GM12878 (cell line): ENCODE data around the gene TARM1. TPM values are rescaled to one million over a fixed set of nuclear protein-coding genes. Genes with fewer than 3 reads are reported as not detected.

Experiments used
- ATAC-seq: fragments of 200-7000 bp; cut with Tn5 transposase; 3 replicates; pipeline ENCODE4 v1.9.1; 2020; ENCODE audit warnings: mild to moderate bottlenecking, moderate library complexity
- BruUV-seq: library from RNA; stranded (reverse); fragments of 400-500 nt; replicated peaks from 2 replicates; lab custom pipeline; 2021; lab: Mats Ljungman, UMichigan
- CTCF ChIA-PET: fragments of 300-600 bp; sonication (Branson Sonifier 250); formaldehyde crosslinking; extraction: SDS; loops from one replicate; lab custom pipeline; 2021; ENCODE audit warnings: inconsistent platforms; lab: Yijun Ruan, JAX
- POLR2A ChIA-PET: fragments of 350-600 bp; formaldehyde crosslinking; extraction: SDS; loops from one replicate; lab custom pipeline; 2021; ENCODE audit warnings: inconsistent platforms; lab: Charles Lee
- RAD21 ChIA-PET: fragments of 300-600 bp; sonication (Branson Sonifier 250); formaldehyde crosslinking; loops from one replicate; lab custom pipeline; 2023; ENCODE audit warnings: antibody characterized with exemption; ENCODE audit not compliant: unreplicated experiment; lab: Charles Lee
- SMC1A ChIA-PET: fragments of 300-600 bp; sonication (Branson Sonifier 250); formaldehyde crosslinking; loops from one replicate; lab custom pipeline; 2023; ENCODE audit not compliant: unreplicated experiment, uncharacterized antibody; lab: Charles Lee
- DNase-seq: peaks from one replicate; pipeline ENCODE4 v3.0.0-alpha.2; 2011; ENCODE audit warnings: low read depth, low spot score
- FAIRE-seq: peaks from 3 replicates; lab custom pipeline; 2011; peaks lifted over from hg19 to GRCh38; lab: Jason Lieb, UNC
- H2AFZ ChIP-seq: 2 replicates; pipeline ENCODE4 v1.6.0; 2011; ENCODE audit warnings: low read depth, low read length, control low read depth; ENCODE audit not compliant: control insufficient read depth
- H3K27ac ChIP-seq: 2 replicates; pipeline ENCODE4 v1.5.1; 2011; ENCODE audit warnings: control low read depth; ENCODE audit not compliant: control insufficient read depth, insufficient read depth
- H3K27me3 ChIP-seq, 2 experiments: replicated peaks in 1 of 2; 2 replicates each; pipeline versions ENCODE4 v1.6.0 to v1.6.1; 2011; ENCODE audit warnings: low read length in 1 of 2; ENCODE audit not compliant: control insufficient read depth in 2 of 2, insufficient read depth in 2 of 2
- H3K36me3 ChIP-seq, 2 experiments: 2 replicates each; pipeline ENCODE4 v1.5.1; 2011; ENCODE audit warnings: low read length in 1 of 2; ENCODE audit not compliant: control insufficient read depth in 2 of 2, insufficient read depth in 2 of 2
- H3K4me1 ChIP-seq: 2 replicates; pipeline ENCODE4 v1.6.1; 2011; ENCODE audit warnings: mild to moderate bottlenecking, low read length, moderate library complexity, mixed read lengths; ENCODE audit not compliant: control insufficient read depth, insufficient read depth
- H3K4me2 ChIP-seq: 2 replicates; pipeline ENCODE4 v1.6.0; 2011; ENCODE audit warnings: control low read depth; ENCODE audit not compliant: control insufficient read depth, insufficient read depth
- H3K4me3 ChIP-seq: fragments of 200-600 bp; sonication (generic); 2 replicates; pipeline ENCODE4 v1.5.1; 2016
- H3K79me2 ChIP-seq: 2 replicates; pipeline ENCODE4 v1.6.0; 2011; ENCODE audit warnings: low read length; ENCODE audit not compliant: control insufficient read depth, insufficient read depth
- H3K9ac ChIP-seq: 2 replicates; pipeline ENCODE4 v1.8.0; 2011; ENCODE audit warnings: low read length, control low read depth, mixed read lengths; ENCODE audit not compliant: control insufficient read depth, insufficient read depth
- H3K9me3 ChIP-seq: replicated peaks from 3 replicates; pipeline ENCODE4 v1.5.1; 2011; ENCODE audit warnings: mild to moderate bottlenecking, low read length; ENCODE audit not compliant: control insufficient read depth, insufficient read depth
- H4K20me1 ChIP-seq: 2 replicates; pipeline ENCODE4 v1.6.0; 2011; ENCODE audit not compliant: control insufficient read depth, insufficient read depth
- ATF3 ChIP-seq: IDR thresholded peaks from 2 replicates; pipeline ENCODE4 v1.6.1; 2011; ENCODE audit warnings: low read depth, mild to moderate bottlenecking, low read length, moderate library complexity, borderline replicate concordance; ENCODE audit errors: extremely low read depth
- CBFB ChIP-seq: IDR thresholded peaks from 2 replicates; pipeline ENCODE4 v1.6.1; 2016; ENCODE audit warnings: antibody characterized with exemption, low read depth
- CREM ChIP-seq: IDR thresholded peaks from 2 replicates; pipeline ENCODE4 v1.6.1; 2014; ENCODE audit warnings: antibody characterized with exemption, low read depth
- ELK1 ChIP-seq: IDR thresholded peaks from 2 replicates; pipeline ENCODE4 v1.6.1; 2012; ENCODE audit warnings: low read depth, low read length, improper control_type of control experiment
- GATAD2B ChIP-seq: fragments of 450-650 bp; conservative IDR thresholded peaks from 2 replicates; pipeline ENCODE4 v1.6.1; 2017; ENCODE audit warnings: low read depth, mild to moderate bottlenecking, moderate library complexity
- MAX ChIP-seq: IDR thresholded peaks from 2 replicates; pipeline ENCODE4 v1.6.1; 2012; ENCODE audit warnings: low read depth, low read length, improper control_type of control experiment
- NBN ChIP-seq: fragments of 450-650 bp; IDR thresholded peaks from 2 replicates; pipeline ENCODE4 v1.6.1; 2016
- POLR2AphosphoS2 ChIP-seq: IDR thresholded peaks from 2 replicates; pipeline ENCODE4 v1.6.1; 2011; ENCODE audit warnings: low read depth, mild to moderate bottlenecking, low read length, improper control_type of control experiment, moderate library complexity
- POU2F2 ChIP-seq: IDR thresholded peaks from 3 replicates; pipeline ENCODE4 v1.6.1; 2011; ENCODE audit warnings: low read depth, mild to moderate bottlenecking, low read length, borderline replicate concordance
- RB1 ChIP-seq: fragments of 450-650 bp; formaldehyde crosslinking; IDR thresholded peaks from 2 replicates; pipeline ENCODE4 v1.6.1; 2017; ENCODE audit warnings: mild to moderate bottlenecking, borderline replicate concordance
- SKIL ChIP-seq: fragments of 450-650 bp; IDR thresholded peaks from 2 replicates; pipeline ENCODE4 v1.6.1; 2017; ENCODE audit warnings: mild to moderate bottlenecking, low read depth, inconsistent platforms; ENCODE audit not compliant: poor library complexity, severe bottlenecking
- SMARCA5 ChIP-seq: fragments of 450-650 bp; IDR thresholded peaks from 2 replicates; pipeline ENCODE4 v1.6.1; 2017; ENCODE audit warnings: mild to moderate bottlenecking
- ZBTB40 ChIP-seq: fragments of 450-650 bp; IDR thresholded peaks from 2 replicates; pipeline ENCODE4 v1.6.1; 2016; ENCODE audit warnings: mild to moderate bottlenecking, moderate library complexity, borderline replicate concordance
- WGBS: methylation state at CpG from one replicate; pipeline ENCODE4 v1.1.6; 2016; ENCODE audit warnings: low lambda C conversion rate; ENCODE audit not compliant: insufficient replicate concordance, insufficient coverage; ENCODE audit errors: missing lambda C conversion rate; 5-methylcytosine and 5-hydroxymethylcytosine counted together
- in situ Hi-C: fragments of 300-500 bp; cut with MboI; formaldehyde crosslinking; loops from 9 replicates; pipeline ENCODE4 v1.14.3; 2018; ENCODE audit warnings: mixed read lengths
- intact Hi-C: fragments of 100-400 bp; cut with micrococcal nuclease; formaldehyde crosslinking; loops from one replicate; pipeline ENCODE4 v1.14.2; 2022; ENCODE audit not compliant: unreplicated experiment
- polyA plus RNA-seq, 11 experiments: library from polyadenylated mRNA; depleted of rRNA in 4 of 11; unstranded in 6 of 11; stranded (reverse) in 5 of 11; fragments of >200 nt; fragmentation: Nextera tagmentation in 4 of 11; fragmentation: Illumina TruSeq in 1 of 11; extraction: Ambion mirVana in 4 of 11; extraction: Trizol in 1 of 11; gene quantifications; 1 replicate in 1 of 11; 2 replicates in 10 of 11; pipeline versions ENCODE4 v1.2.1 to v1.2.3, GENCODE V29; 2011 to 2016; ENCODE audit warnings: inconsistent platforms in 2 of 11, missing spikeins in 2 of 11, low read depth in 1 of 11
- total RNA-seq, 4 experiments: library from RNA; depleted of rRNA in 3 of 4; stranded (reverse); fragments of >200 nt in 3 of 4; fragmentation: Illumina TruSeq in 1 of 4; extraction: Trizol in 1 of 4; gene quantifications; 2 replicates each; pipeline versions ENCODE4 v1.2.1 to v1.2.3, GENCODE V29; 2013 to 2021

TARM1 gene
- total and polyA plus RNA-seq, 10 of the 15 experiments (the other 5 are each of a cell fraction or from before 2014, with no cell fraction given), result not detected

GRCh38 chr19:54102421-54103169, 21.4 kb upstream of the TARM1 start, which contains the start of gene NDUFA3:
NDUFA3 (plus strand) TSS chr19:54102855; CDS start chr19:54102879, 24 bp downstream.
- Histone ChIP-seq H3K27ac (peak within 1 kb of the TSS; percentile 75), H2AFZ (peak within 1 kb of the TSS; percentile 85), H3K36me3 (peaks cover 0 to 5% of the 10 kb centered on the region in 2 experiments; a peak in 2 of 4 replicates), H3K4me2 (peak within 1 kb of the TSS; percentile 89), H3K27me3 (no peaks in the 10 kb centered on the region), H4K20me1 (no peaks in the 10 kb centered on the region), H3K79me2 (peaks cover 9% of the 10 kb centered on the region), H3K9me3 (no peaks in the 10 kb centered on the region), H3K4me1 (no peaks in the 10 kb centered on the region), H3K9ac (peak within 1 kb of the TSS; percentile 84), H3K4me3 (peak within 1 kb of the TSS; percentile 85)
- FAIRE-seq (peak; percentile 99), DNase-seq (peak; percentile 95), ATAC-seq (peak; percentile 99)
- 5% methylated on average over 51 of the region's 54 CpGs for WGBS
- SMC1A ChIA-PET, result interaction anchor here (1.0 kb wide), 2 partner anchors 12 to 16 kb away, joined by 3 read pairs; partner anchors contain the start of gene TFPT
- POLR2A ChIA-PET, result interaction anchor here (0.5 to 2.1 kb wide), 3 partner anchors 10 to 1663 kb away, joined by 3 to 8 read pairs (median 6); no protein-coding TSS in a partner anchor
- CTCF ChIA-PET, result no interaction called here
- RAD21 ChIA-PET, result no interaction called here
- BruUV-seq, result TSS peak; percentile 97
- intact Hi-C loops (loop anchor here (1.0 to 10.0 kb wide), 3 partner anchors 35 to 998 kb away; partner anchors contain the start of genes CNOT3 and ZNF160), in situ Hi-C loops (no loop called here)
- peak; percentile 79 for TF ChIP-seq ZBTB40
- TF ChIP-seq GATAD2B, result peak; percentile 37; the same call in 1 of the 2 replicates
- TF ChIP-seq ATF3, result peak; percentile 21; the same call in 1 of the 2 replicates
- peak; percentile 52; the same call in 1 of the 2 replicates for TF ChIP-seq POLR2AphosphoS2
- TF ChIP-seq SMARCA5, result peak; percentile 92; the same call in 1 of the 2 replicates
- peak; percentile 40; the same call in 1 of the 3 replicates for TF ChIP-seq POU2F2
- 0 out of 2 replicates have a peak, but pooled peaks have one; percentile 50 for TF ChIP-seq MAX
- peak; percentile 95 for TF ChIP-seq CREM
- TF ChIP-seq NBN, result peak; percentile 65; the same call in 1 of the 2 replicates
- peak; percentile 72 for TF ChIP-seq CBFB
- TF ChIP-seq RB1, result peak; percentile 33; the same call in 1 of the 2 replicates
- peak; percentile 48; the same call in 1 of the 2 replicates for TF ChIP-seq ELK1
- TF ChIP-seq SKIL, result no peak
